H1 (cell line): ENCODE measurements around the gene BMERB1. TPM values are rescaled to one million over a fixed set of nuclear protein-coding genes. Genes with fewer than 3 reads are reported as not detected.

Source experiments
- CTCF ChIA-PET: fragments of 300-600 bp; sonication (Branson Sonifier 250); formaldehyde crosslinking; loops from one replicate; lab custom pipeline; 2021; ENCODE audit not compliant: partially characterized antibody; lab: Charles Lee
- POLR2A ChIA-PET: fragments of 300-600 bp; sonication (Branson Sonifier 250); formaldehyde crosslinking; loops from one replicate; lab custom pipeline; 2021; ENCODE audit warnings: inconsistent platforms; ENCODE audit not compliant: partially characterized antibody; lab: Charles Lee
- DNase-seq, 2 experiments: peaks; one replicate each; pipeline versions ENCODE4 v3.0.0 to v3.0.0-alpha.2; 2010 to 2022; ENCODE audit warnings: low spot score in 2 of 2, low read depth in 1 of 2, mixed read lengths in 1 of 2
- FAIRE-seq: peaks from 2 replicates; lab custom pipeline; 2011; peaks lifted over from hg19 to GRCh38; lab: Jason Lieb, UNC
- H2AFZ ChIP-seq: 2 replicates; pipeline ENCODE4 v1.8.1; 2012; ENCODE audit warnings: low read length, inconsistent platforms
- H2AK5ac ChIP-seq: 2 replicates; pipeline ENCODE4 v1.6.1; 2013; ENCODE audit warnings: low read depth, low read length
- H2BK120ac ChIP-seq: replicated peaks from 2 replicates; pipeline ENCODE3; 2013; ENCODE audit warnings: low read depth, low read length, inconsistent platforms
- H2BK12ac ChIP-seq: 2 replicates; pipeline ENCODE4 v1.6.1; 2013; ENCODE audit warnings: low read depth, low read length
- H2BK15ac ChIP-seq: 2 replicates; pipeline ENCODE4 v1.6.1; 2013; ENCODE audit warnings: low read length
- H2BK20ac ChIP-seq: 2 replicates; pipeline ENCODE4 v1.6.1; 2013; ENCODE audit warnings: low read length
- H2BK5ac ChIP-seq: 2 replicates; pipeline ENCODE4 v1.6.1; 2013; ENCODE audit warnings: low read depth, low read length
- H3K14ac ChIP-seq: 2 replicates; pipeline ENCODE4 v1.6.1; 2013; ENCODE audit warnings: inconsistent platforms; ENCODE audit not compliant: insufficient read length
- H3K18ac ChIP-seq: 2 replicates; pipeline ENCODE4 v1.6.1; 2013; ENCODE audit warnings: low read length; ENCODE audit errors: extremely low read depth
- H3K23ac ChIP-seq: 2 replicates; pipeline ENCODE4 v1.6.1; 2013; ENCODE audit warnings: inconsistent platforms; ENCODE audit not compliant: insufficient read length
- H3K23me2 ChIP-seq: 2 replicates; pipeline ENCODE4 v1.6.1; 2013; ENCODE audit warnings: low read depth, low read length
- H3K27ac ChIP-seq: 2 replicates; pipeline ENCODE4 v1.6.1; 2011; ENCODE audit warnings: low read depth, low read length, inconsistent platforms
- H3K27me3 ChIP-seq, 4 experiments: replicated peaks in 1 of 4; 1 replicate in 1 of 4; 2 replicates in 3 of 4; pipeline versions ENCODE4 v1.6.1 to v1.8.1; 2011 to 2013; ENCODE audit warnings: low read length in 3 of 4, mild to moderate bottlenecking in 3 of 4, inconsistent platforms in 2 of 4, mixed read lengths in 2 of 4, moderate library complexity in 1 of 4; ENCODE audit not compliant: control insufficient read depth in 3 of 4, insufficient read depth in 3 of 4; ENCODE audit errors: extremely low read depth in 1 of 4
- H3K36me3 ChIP-seq, 4 experiments: 2 replicates each; pipeline versions ENCODE4 v1.6.1 to v1.8.1; 2011 to 2013; ENCODE audit warnings: mild to moderate bottlenecking in 4 of 4, low read length in 3 of 4, moderate library complexity in 2 of 4, control low read depth in 1 of 4, inconsistent platforms in 1 of 4; ENCODE audit not compliant: insufficient read depth in 4 of 4, control insufficient read depth in 2 of 4
- H3K4ac ChIP-seq: replicated peaks from 2 replicates; pipeline ENCODE3; 2013; ENCODE audit warnings: low read length, low read depth, mixed read lengths, inconsistent platforms; ENCODE audit not compliant: insufficient read length
- H3K4me1 ChIP-seq, 4 experiments: replicated peaks in 1 of 4; 1 replicate in 1 of 4; 2 replicates in 3 of 4; pipeline versions ENCODE4 v1.6.1 to v1.8.1; 2011 to 2013; ENCODE audit warnings: low read length in 3 of 4, inconsistent platforms in 2 of 4, mixed read lengths in 1 of 4; ENCODE audit not compliant: insufficient read depth in 4 of 4, control insufficient read depth in 3 of 4
- H3K4me2 ChIP-seq, 2 experiments: 2 replicates each; pipeline versions ENCODE4 v1.6.1 to v1.8.1; 2011 to 2013; ENCODE audit warnings: low read depth in 2 of 2, low read length in 2 of 2, control low read depth in 1 of 2, inconsistent platforms in 1 of 2, mild to moderate bottlenecking in 1 of 2; ENCODE audit not compliant: insufficient read depth in 1 of 2
- H3K4me3 ChIP-seq, 4 experiments: fragments of 200-600, 300-600 bp in 1 of 4; sonication (generic), shearing (Covaris generic), sonication (Bioruptor Twin) in 1 of 4; 2 replicates each; pipeline versions ENCODE4 v1.5.1 to v1.8.1; 2011 to 2016; ENCODE audit warnings: low read length in 4 of 4, low read depth in 3 of 4, control low read depth in 2 of 4, inconsistent platforms in 2 of 4, mild to moderate bottlenecking in 2 of 4, mixed read lengths in 1 of 4, moderate library complexity in 1 of 4; ENCODE audit not compliant: insufficient read depth in 2 of 4; ENCODE audit errors: extremely low read depth in 1 of 4
- H3K56ac ChIP-seq: replicated peaks from 2 replicates; pipeline ENCODE3; 2013; ENCODE audit warnings: low read depth, mild to moderate bottlenecking, mixed read lengths, low read length, inconsistent platforms; ENCODE audit not compliant: insufficient read length
- H3K79me1 ChIP-seq: 2 replicates; pipeline ENCODE4 v1.6.1; 2013; ENCODE audit warnings: low read depth, low read length, control low read depth
- H3K79me2 ChIP-seq, 2 experiments: 2 replicates each; pipeline versions ENCODE4 v1.6.1 to v1.8.1; 2012 to 2013; ENCODE audit warnings: low read length in 2 of 2, mild to moderate bottlenecking in 2 of 2, inconsistent platforms in 1 of 2; ENCODE audit not compliant: insufficient read depth in 2 of 2, control insufficient read depth in 1 of 2
- H3K9ac ChIP-seq, 4 experiments: replicated peaks in 1 of 4; 1 replicate in 1 of 4; 2 replicates in 3 of 4; pipeline versions ENCODE4 v1.6.1 to v1.8.1; 2011 to 2013; ENCODE audit warnings: low read depth in 3 of 4, low read length in 3 of 4, control low read depth in 2 of 4, mild to moderate bottlenecking in 2 of 4, moderate library complexity in 2 of 4, inconsistent platforms in 1 of 4; ENCODE audit errors: extremely low read depth in 1 of 4
- H3K9me3 ChIP-seq, 2 experiments: 2 replicates each; pipeline versions ENCODE4 v1.6.1 to v1.8.1; 2012 to 2013; ENCODE audit warnings: mild to moderate bottlenecking in 2 of 2, moderate library complexity in 2 of 2, control low read depth in 1 of 2, inconsistent platforms in 1 of 2, low read depth in 1 of 2, low read length in 1 of 2, mixed read lengths in 1 of 2; ENCODE audit not compliant: insufficient read depth in 2 of 2
- H4K20me1 ChIP-seq, 2 experiments: replicated peaks in 1 of 2; 2 replicates each; pipeline versions ENCODE3 to v1.8.1; 2011 to 2013; ENCODE audit warnings: inconsistent platforms in 2 of 2, low read length in 2 of 2, mild to moderate bottlenecking in 1 of 2; ENCODE audit not compliant: insufficient read depth in 2 of 2, control insufficient read depth in 1 of 2
- H4K5ac ChIP-seq: 2 replicates; pipeline ENCODE4 v1.6.1; 2013; ENCODE audit warnings: low read length, low read depth, mixed read lengths, inconsistent platforms; ENCODE audit not compliant: insufficient read length
- H4K8ac ChIP-seq: 2 replicates; pipeline ENCODE4 v1.8.0; 2013; ENCODE audit warnings: mild to moderate bottlenecking, moderate library complexity, low read length, inconsistent platforms; ENCODE audit not compliant: insufficient read depth; ENCODE audit errors: extremely low read depth
- H4K91ac ChIP-seq: replicated peaks from 2 replicates; pipeline ENCODE3; 2013; ENCODE audit warnings: low read length, mixed read lengths, inconsistent platforms; ENCODE audit not compliant: insufficient read length
- ASH2L ChIP-seq: fragments of 200-600, 300-600 bp; sonication (generic); IDR thresholded peaks from one replicate; pipeline ENCODE4 v1.7.1; 2017; ENCODE audit warnings: low read length
- BCL11A ChIP-seq, 2 experiments: IDR thresholded peaks; one replicate each; pipeline ENCODE4 v1.6.1; 2011; ENCODE audit warnings: low read depth in 2 of 2, low read length in 2 of 2, mild to moderate bottlenecking in 2 of 2
- CHD2 ChIP-seq: IDR thresholded peaks from 2 replicates; pipeline ENCODE4 v1.6.1; 2012; ENCODE audit warnings: low read length, improper control_type of control experiment
- KDM4A ChIP-seq: IDR thresholded peaks from one replicate; pipeline ENCODE4 v1.7.1; 2012; ENCODE audit warnings: low read depth, mild to moderate bottlenecking, moderate library complexity, low read length, inconsistent platforms; ENCODE audit not compliant: severe bottlenecking
- SAP30 ChIP-seq: fragments of 300-600 bp; sonication (generic); IDR thresholded peaks from 2 replicates; pipeline ENCODE4 v1.7.1; 2012; ENCODE audit warnings: low read length, moderate library complexity, mild to moderate bottlenecking, inconsistent platforms; ENCODE audit not compliant: insufficient read depth, insufficient replicate concordance
- SIRT6 ChIP-seq: IDR thresholded peaks from one replicate; pipeline ENCODE4 v1.7.1; 2012; ENCODE audit warnings: low read length, inconsistent platforms
- SP2 ChIP-seq: IDR thresholded peaks from 2 replicates; pipeline ENCODE4 v1.6.1; 2012; ENCODE audit warnings: mild to moderate bottlenecking, low read length, inconsistent platforms
- SP4 ChIP-seq: IDR thresholded peaks from 2 replicates; pipeline ENCODE4 v1.6.1; 2012; ENCODE audit warnings: low read length, inconsistent platforms
- SRF ChIP-seq: IDR thresholded peaks from 2 replicates; pipeline ENCODE4 v1.6.1; 2011; ENCODE audit warnings: mild to moderate bottlenecking, low read depth, low read length, moderate library complexity
- TAF1 ChIP-seq: IDR thresholded peaks from 2 replicates; pipeline ENCODE4 v1.6.1; 2011; ENCODE audit warnings: mild to moderate bottlenecking, low read depth, low read length
- TEAD4 ChIP-seq: IDR thresholded peaks from 2 replicates; pipeline ENCODE4 v1.6.1; 2012; ENCODE audit warnings: low read depth, low read length, inconsistent platforms, mixed read lengths
- WGBS, 2 experiments: shearing (Covaris generic) in 1 of 2; methylation state at CpG; one replicate each; pipeline versions ENCODE4 v1.1.6 to v1.1.7; 2013 to 2015; ENCODE audit warnings: low lambda C conversion rate in 2 of 2, mixed read lengths in 2 of 2, inconsistent platforms in 1 of 2, low coverage in 1 of 2, missing lambda C conversion rate in 1 of 2; ENCODE audit not compliant: insufficient replicate concordance in 2 of 2, insufficient coverage in 1 of 2, insufficient read length in 1 of 2; ENCODE audit errors: extremely low coverage in 1 of 2, missing lambda C conversion rate in 1 of 2; 5-methylcytosine and 5-hydroxymethylcytosine counted together
- polyA plus RNA-seq, 7 experiments: library from polyadenylated mRNA; depleted of rRNA in 3 of 7; stranded (reverse) in 5 of 7; unstranded in 2 of 7; fragments of >200 nt in 5 of 7; fragments of 200-250 nt in 2 of 7; gene quantifications; 1 replicate in 5 of 7; 2 replicates in 1 of 7; 4 replicates in 1 of 7; pipeline versions ENCODE4 v1.2.1 to v1.2.3, GENCODE V29; 2011 to 2013; ENCODE audit warnings: missing spikeins in 2 of 7, mixed read lengths in 2 of 7
- total RNA-seq: library from RNA; stranded (reverse); fragmentation: NEBNext Ultra II Directional; extraction: Animal tissue kit (Norgen Biotek cat#: 25700); gene quantifications from 2 replicates; pipeline ENCODE4 v1.2.1, GENCODE V29; 2021

BMERB1 gene
- total and polyA plus RNA-seq, 2 of the 8 experiments (the other 6 are each of a cell fraction or from before 2014, with no cell fraction given): 23.5 to 27.1 TPM

DNA sequence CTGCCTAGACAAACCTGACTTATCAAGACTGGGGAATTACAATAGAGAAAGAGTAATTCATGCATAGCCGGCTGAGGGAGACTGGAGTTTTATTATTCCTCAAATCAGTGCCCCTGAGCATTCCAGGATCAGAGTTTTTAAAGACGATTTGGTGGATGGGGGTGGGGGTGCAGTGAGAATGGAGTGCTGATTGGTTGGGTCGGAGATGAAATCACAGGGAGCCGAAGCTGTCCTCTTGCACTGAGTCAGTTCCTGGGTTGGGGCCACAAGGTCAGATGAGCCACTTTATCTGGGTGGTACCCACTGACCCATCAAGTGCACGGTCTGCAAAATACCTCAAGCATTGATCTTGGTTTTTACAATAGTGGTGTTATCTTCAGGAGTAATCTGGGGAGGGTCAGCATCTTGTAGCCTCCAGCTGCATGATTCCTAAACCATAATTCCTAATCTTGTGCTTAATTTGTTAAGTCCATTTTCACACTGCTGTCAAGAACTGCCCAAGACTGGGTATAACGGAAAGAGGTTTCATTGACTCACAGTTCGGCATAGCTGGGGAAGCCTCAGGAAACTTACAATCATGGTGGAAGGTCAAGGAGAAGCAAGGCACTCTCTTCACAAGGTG, 139.0 kb downstream of the BMERB1 start:
- 91% methylated on average over 7 of the region's 7 CpGs; no CpG with 5 or more reads in 1 of the 2 experiments for WGBS, 2 experiments
- FAIRE-seq: no peak
- no peak overlapping the region for H2AK5ac ChIP-seq
- no peak overlapping the region for H3K9ac ChIP-seq
- H3K36me3 ChIP-seq: no peaks in the 10 kb centered on the region
- no peaks in the 10 kb centered on the region for H3K79me2 ChIP-seq
- no peak overlapping the region for H3K56ac ChIP-seq
- no peaks in the 10 kb centered on the region for H3K79me1 ChIP-seq
- ChIA-PET CTCF (no interaction called here), POLR2A (no interaction called here)
- no peaks in the 10 kb centered on the region for H3K27me3 ChIP-seq
- no peak overlapping the region for H3K14ac ChIP-seq
- H3K23me2 ChIP-seq: no peaks in the 10 kb centered on the region
- H4K5ac ChIP-seq: no peak overlapping the region
- H2BK5ac ChIP-seq: no peak overlapping the region
- no peak overlapping the region for H3K4me3 ChIP-seq
- no peak overlapping the region for H2BK15ac ChIP-seq
- no peaks in the 10 kb centered on the region for H4K20me1 ChIP-seq
- H2AFZ ChIP-seq: no peak overlapping the region
- TF ChIP-seq BCL11A (IDR thresholded peaks at IDR 0.05; ENCODE audit: low read depth in 2 of 2, low read length in 2 of 2): no peak
- TF ChIP-seq SP4: no peak
- no peak for TF ChIP-seq CHD2
- no peak for TF ChIP-seq SRF
- TF ChIP-seq ASH2L: no peak
- TF ChIP-seq SIRT6: no peak
- no peak for TF ChIP-seq KDM4A
- TF ChIP-seq TAF1: no peak
- no peak for TF ChIP-seq SAP30
- TF ChIP-seq TEAD4: no peak
- TF ChIP-seq SP2: no peak
- H2BK20ac ChIP-seq: no peak overlapping the region
- DNase-seq: no peak
- H3K18ac ChIP-seq: no peak overlapping the region
- H2BK12ac ChIP-seq: no peak overlapping the region
- H4K8ac ChIP-seq: no peak overlapping the region
- H4K91ac ChIP-seq: no peak overlapping the region
- no peak overlapping the region for H3K23ac ChIP-seq
- H3K4me2 ChIP-seq: no peak overlapping the region
- H2BK120ac ChIP-seq: no peak overlapping the region
- no peaks in the 10 kb centered on the region for H3K9me3 ChIP-seq
- peaks cover 2 to 16% (median 4%) of the 10 kb centered on the region in 4 experiments; a peak in 3 of 7 replicates for H3K4me1 ChIP-seq
- no peak overlapping the region for H3K27ac ChIP-seq
- no peak overlapping the region for H3K4ac ChIP-seq
